HG02642 (cell line): ENCODE measurements around the gene DMBT1.

Source experiments
- ATAC-seq: cut with Tn5 transposase; IDR thresholded peaks from one replicate; pipeline ENCODE4 v1.9.1; 2021; ENCODE audit warnings: mild to moderate bottlenecking; ENCODE audit not compliant: unreplicated experiment, poor library complexity

The DMBT1 gene

GRCh38 chr10:122546242-122546641 lies 14.3 kb upstream of the DMBT1 start:
- ATAC-seq = no peak

GRCh38 chr10:122548407-122549085 lies 12.0 kb upstream of the DMBT1 start:
- no peak for ATAC-seq

- no peak for ATAC-seq
Observed at GRCh38 chr10:122549636-122550035, 10.9 kb upstream of the DMBT1 start.

GRCh38 chr10:122550427-122550826 lies 10.1 kb upstream of the DMBT1 start:
- ATAC-seq = no peak

- ATAC-seq = no peak
Observed at GRCh38 chr10:122550983-122551382, 9.6 kb upstream of the DMBT1 start.

GRCh38 chr10:122551450-122551849 lies 9.1 kb upstream of the DMBT1 start:
- ATAC-seq = no peak

- no peak for ATAC-seq
Observed at GRCh38 chr10:122553341-122553740, 7.2 kb upstream of the DMBT1 start.

- ATAC-seq = no peak
Observed at GRCh38 chr10:122554131-122555036, 6.2 kb upstream of the DMBT1 start.

GRCh38 chr10:122555442-122555841 lies 5.1 kb upstream of the DMBT1 start:
- ATAC-seq = no peak

GRCh38 chr10:122557516-122557915 lies 3.0 kb upstream of the DMBT1 start:
- no peak for ATAC-seq

- ATAC-seq = no peak
Observed at GRCh38 chr10:122558452-122558851, 2.1 kb upstream of the DMBT1 start.

GRCh38 chr10:122559228-122559627 lies 1.3 kb upstream of the DMBT1 start:
- no peak for ATAC-seq

GRCh38 chr10:122561212-122561611 lies 658 bp downstream of the DMBT1 start:
- no peak for ATAC-seq

- no peak for ATAC-seq
Observed at GRCh38 chr10:122561792-122562191, 1.2 kb downstream of the DMBT1 start.

GRCh38 chr10:122564980-122565379 lies 4.4 kb downstream of the DMBT1 start:
- ATAC-seq = no peak

GRCh38 chr10:122565766-122566206 lies 5.2 kb downstream of the DMBT1 start:
- ATAC-seq = no peak

- no peak for ATAC-seq
Observed at GRCh38 chr10:122566632-122567031, 6.1 kb downstream of the DMBT1 start.

- no peak for ATAC-seq
Observed at GRCh38 chr10:122567056-122567660, 6.6 kb downstream of the DMBT1 start.

- no peak for ATAC-seq
Observed at GRCh38 chr10:122568551-122568950, 8.0 kb downstream of the DMBT1 start.

GRCh38 chr10:122570920-122571319 lies 10.4 kb downstream of the DMBT1 start:
- ATAC-seq = no peak

GRCh38 chr10:122571892-122572291 lies 11.3 kb downstream of the DMBT1 start:
- ATAC-seq = no peak
